ENCODE data around the gene KDELR1.

The KDELR1 gene

DNA sequence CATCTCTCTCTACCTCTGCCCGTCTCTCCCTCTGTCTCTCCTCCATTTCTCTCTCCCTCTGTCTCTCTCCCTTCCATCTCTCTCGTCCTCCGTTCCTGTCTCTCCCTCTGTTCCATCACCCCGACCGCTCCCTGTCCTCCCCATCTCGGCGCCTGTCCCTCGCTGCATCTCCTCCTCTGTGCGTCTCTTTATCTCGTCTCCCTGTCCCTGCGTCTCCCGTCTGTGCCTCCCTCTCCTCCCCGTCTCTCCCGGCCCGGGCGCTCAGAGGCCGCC is 6.7 kb upstream of the KDELR1 start:
- Histone ChIP-seq H3K27ac (ENCODE audit: low read depth in 2 of 2, low read length in 2 of 2) (no peak overlapping the region), H3K4me3 (ENCODE audit: low read length in 2 of 2) (peak overlapping the region; percentile 59 to 69), H3K36me3 (ENCODE audit: control insufficient read depth in 2 of 2, insufficient read depth in 2 of 2, low read length in 2 of 2) (no peaks in the 10 kb centered on the region), H3K27me3 (ENCODE audit: control insufficient read depth in 2 of 2, insufficient read depth in 2 of 2, low read length in 2 of 2) (peaks cover 31 to 47% of the 10 kb centered on the region in 2 donors), H3K9ac (ENCODE audit: low read depth in 1 of 2, low read length in 2 of 2) (peak overlapping the region; percentile 38 to 60), H3K4me1 (ENCODE audit: control insufficient read depth in 2 of 2, insufficient read depth in 2 of 2, low read length in 2 of 2) (peaks cover 6 to 20% of the 10 kb centered on the region in 2 donors), H3K9me3 (ENCODE audit: control insufficient read depth in 2 of 2, low read length in 2 of 2) (no peaks in the 10 kb centered on the region)

GRCh38 chr19:48397263-48398101 is 6.1 kb upstream of the KDELR1 start:
- Histone ChIP-seq H3K9ac (ENCODE audit: low read depth in 1 of 2, low read length in 2 of 2) (peak overlapping the region; percentile 38 to 60), H3K27me3 (ENCODE audit: control insufficient read depth in 2 of 2, insufficient read depth in 2 of 2, low read length in 2 of 2) (peaks cover 31 to 51% of the 10 kb centered on the region in 2 donors), H3K27ac (ENCODE audit: low read depth in 2 of 2, low read length in 2 of 2) (no peak overlapping the region), H3K4me3 (ENCODE audit: low read length in 2 of 2) (peak overlapping the region; percentile 59 to 69), H3K9me3 (ENCODE audit: control insufficient read depth in 2 of 2, low read length in 2 of 2) (no peaks in the 10 kb centered on the region), H3K36me3 (ENCODE audit: control insufficient read depth in 2 of 2, insufficient read depth in 2 of 2, low read length in 2 of 2) (no peaks in the 10 kb centered on the region), H3K4me1 (ENCODE audit: control insufficient read depth in 2 of 2, insufficient read depth in 2 of 2, low read length in 2 of 2) (peaks cover 6 to 20% of the 10 kb centered on the region in 2 donors)

DNA sequence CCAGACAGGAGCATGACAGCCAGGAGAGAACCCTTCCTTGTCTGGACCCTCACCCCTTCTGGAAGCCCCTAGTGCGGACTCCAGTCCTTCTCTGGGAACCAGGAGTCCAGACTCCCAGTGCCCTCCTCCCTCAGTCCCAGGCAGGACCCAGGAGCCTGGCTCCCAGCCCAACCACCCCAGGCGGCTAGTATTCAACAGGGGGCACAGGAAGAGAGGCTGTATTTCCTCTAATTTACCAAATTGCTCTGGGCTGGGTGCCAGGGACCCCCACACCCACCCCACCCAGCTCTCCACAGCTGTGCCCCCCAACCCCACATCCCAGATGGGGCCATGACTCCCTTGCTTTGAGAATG is 5.4 kb upstream of the KDELR1 start:
- no peaks in the 10 kb centered on the region for H3K36me3 ChIP-seq (ENCODE audit: control insufficient read depth in 2 of 2, insufficient read depth in 2 of 2, low read length in 2 of 2)
- peaks cover 31 to 51% of the 10 kb centered on the region in 2 donors for H3K27me3 ChIP-seq (ENCODE audit: control insufficient read depth in 2 of 2, insufficient read depth in 2 of 2, low read length in 2 of 2)
- H3K4me1 ChIP-seq (ENCODE audit: control insufficient read depth in 2 of 2, insufficient read depth in 2 of 2, low read length in 2 of 2) = peaks cover 6 to 20% of the 10 kb centered on the region in 2 donors
- H3K9me3 ChIP-seq (ENCODE audit: control insufficient read depth in 2 of 2, low read length in 2 of 2) = no peaks in the 10 kb centered on the region
- no peak overlapping the region for H3K4me3 ChIP-seq (ENCODE audit: low read length in 2 of 2)
- no peak overlapping the region for H3K9ac ChIP-seq (ENCODE audit: low read depth in 1 of 2, low read length in 2 of 2)
- no peak overlapping the region for H3K27ac ChIP-seq (ENCODE audit: low read depth in 2 of 2, low read length in 2 of 2)

DNA sequence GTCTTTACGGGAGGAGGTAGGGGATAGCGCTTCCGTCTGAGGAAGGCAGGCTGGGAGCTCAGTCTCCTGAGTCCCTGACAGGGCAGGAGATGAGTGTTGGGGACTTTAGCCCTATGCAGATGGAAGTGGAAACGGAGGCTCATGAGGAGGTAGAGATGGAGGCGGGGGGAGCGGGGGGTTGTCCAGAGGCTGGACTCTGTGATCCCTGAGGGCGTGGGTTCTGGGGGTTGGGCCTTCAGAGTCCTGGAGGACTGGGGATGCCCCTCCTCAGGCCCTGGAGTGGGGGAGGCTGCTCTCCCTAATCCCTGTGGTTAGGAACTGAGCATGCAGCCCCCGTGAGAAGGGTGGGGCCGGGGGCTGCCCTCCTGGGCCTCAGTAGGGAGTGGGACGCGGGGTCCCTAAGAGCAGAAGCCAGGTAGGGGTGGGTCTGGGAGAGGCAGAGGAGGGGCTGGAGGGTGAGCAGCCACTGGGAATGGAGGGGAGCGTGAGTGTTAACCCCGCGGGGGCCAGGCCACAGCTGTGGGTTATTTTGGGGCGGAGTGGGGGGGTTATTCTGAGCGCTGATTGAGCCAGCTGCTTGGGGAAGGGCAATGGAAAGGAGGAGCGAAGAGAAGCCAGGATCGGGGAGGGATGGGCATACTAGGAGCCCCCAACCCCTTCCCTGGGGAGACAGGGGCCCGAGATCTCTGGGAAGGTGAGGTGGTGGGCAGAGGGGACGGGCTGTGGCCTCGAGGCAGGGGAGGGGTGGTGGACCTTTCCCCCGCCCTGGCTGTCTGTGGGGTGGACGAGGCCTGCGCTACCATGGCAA is 4.9 kb upstream of the KDELR1 start:
- H3K36me3 ChIP-seq (ENCODE audit: control insufficient read depth in 2 of 2, insufficient read depth in 2 of 2, low read length in 2 of 2) = no peaks in the 10 kb centered on the region
- no peak overlapping the region for H3K4me3 ChIP-seq (ENCODE audit: low read length in 2 of 2)
- H3K9me3 ChIP-seq (ENCODE audit: control insufficient read depth in 2 of 2, low read length in 2 of 2) = no peaks in the 10 kb centered on the region
- peaks cover 31 to 51% of the 10 kb centered on the region in 2 donors for H3K27me3 ChIP-seq (ENCODE audit: control insufficient read depth in 2 of 2, insufficient read depth in 2 of 2, low read length in 2 of 2)
- peaks cover 6 to 20% of the 10 kb centered on the region in 2 donors for H3K4me1 ChIP-seq (ENCODE audit: control insufficient read depth in 2 of 2, insufficient read depth in 2 of 2, low read length in 2 of 2)
- H3K27ac ChIP-seq (ENCODE audit: low read depth in 2 of 2, low read length in 2 of 2) = no peak overlapping the region
- H3K9ac ChIP-seq (ENCODE audit: low read depth in 1 of 2, low read length in 2 of 2) = no peak overlapping the region

DNA sequence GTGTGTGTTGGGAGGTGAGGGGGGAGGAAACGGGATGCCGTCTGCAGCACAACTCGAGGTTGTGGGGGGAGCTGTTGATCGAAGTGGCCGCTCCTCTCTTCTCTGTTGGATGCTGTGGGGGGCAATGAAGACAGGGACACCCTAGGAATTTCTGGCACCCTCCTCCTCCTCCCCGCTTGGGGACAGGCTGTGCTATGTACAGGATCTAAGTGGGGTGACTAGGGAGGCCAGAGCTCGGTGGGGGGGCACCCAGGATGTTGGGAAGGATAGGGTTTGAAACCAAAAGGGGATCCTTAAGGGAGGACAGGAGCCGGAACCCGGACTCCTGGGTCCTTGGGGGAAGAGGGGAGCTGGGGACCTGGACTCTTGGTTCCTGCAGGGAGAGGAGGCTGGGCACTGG is 4.1 kb upstream of the KDELR1 start:
- Histone ChIP-seq H3K27me3 (ENCODE audit: control insufficient read depth in 2 of 2, insufficient read depth in 2 of 2, low read length in 2 of 2) (peaks cover 31 to 51% of the 10 kb centered on the region in 2 donors), H3K27ac (ENCODE audit: low read depth in 2 of 2, low read length in 2 of 2) (no peak overlapping the region), H3K4me3 (ENCODE audit: low read length in 2 of 2) (no peak overlapping the region), H3K9me3 (ENCODE audit: control insufficient read depth in 2 of 2, low read length in 2 of 2) (no peaks in the 10 kb centered on the region), H3K4me1 (ENCODE audit: control insufficient read depth in 2 of 2, insufficient read depth in 2 of 2, low read length in 2 of 2) (peaks cover 6 to 20% of the 10 kb centered on the region in 2 donors), H3K9ac (ENCODE audit: low read depth in 1 of 2, low read length in 2 of 2) (no peak overlapping the region), H3K36me3 (ENCODE audit: control insufficient read depth in 2 of 2, insufficient read depth in 2 of 2, low read length in 2 of 2) (no peaks in the 10 kb centered on the region)

- H3K4me3 ChIP-seq (ENCODE audit: low read length in 2 of 2) = no peak overlapping the region
- H3K9me3 ChIP-seq (ENCODE audit: control insufficient read depth in 2 of 2, low read length in 2 of 2) = no peaks in the 10 kb centered on the region
- no peak overlapping the region for H3K9ac ChIP-seq (ENCODE audit: low read depth in 1 of 2, low read length in 2 of 2)
- no peaks in the 10 kb centered on the region for H3K36me3 ChIP-seq (ENCODE audit: control insufficient read depth in 2 of 2, insufficient read depth in 2 of 2, low read length in 2 of 2)
- H3K27ac ChIP-seq (ENCODE audit: low read depth in 2 of 2, low read length in 2 of 2) = no peak overlapping the region
- peaks cover 31 to 51% of the 10 kb centered on the region in 2 donors for H3K27me3 ChIP-seq (ENCODE audit: control insufficient read depth in 2 of 2, insufficient read depth in 2 of 2, low read length in 2 of 2)
- H3K4me1 ChIP-seq (ENCODE audit: control insufficient read depth in 2 of 2, insufficient read depth in 2 of 2, low read length in 2 of 2) = peaks cover 6 to 18% of the 10 kb centered on the region in 2 donors
These were observed 3.8 kb upstream of the KDELR1 start for GRCh38 chr19:48395170-48395455.

- no peak overlapping the region for H3K9ac ChIP-seq (ENCODE audit: low read depth in 1 of 2, low read length in 2 of 2)
- H3K4me1 ChIP-seq (ENCODE audit: control insufficient read depth in 2 of 2, insufficient read depth in 2 of 2, low read length in 2 of 2) = peaks cover 6 to 18% of the 10 kb centered on the region in 2 donors
- no peaks in the 10 kb centered on the region for H3K9me3 ChIP-seq (ENCODE audit: control insufficient read depth in 2 of 2, low read length in 2 of 2)
- peaks cover 31 to 51% of the 10 kb centered on the region in 2 donors for H3K27me3 ChIP-seq (ENCODE audit: control insufficient read depth in 2 of 2, insufficient read depth in 2 of 2, low read length in 2 of 2)
- H3K27ac ChIP-seq (ENCODE audit: low read depth in 2 of 2, low read length in 2 of 2) = no peak overlapping the region
- no peak overlapping the region for H3K4me3 ChIP-seq (ENCODE audit: low read length in 2 of 2)
- H3K36me3 ChIP-seq (ENCODE audit: control insufficient read depth in 2 of 2, insufficient read depth in 2 of 2, low read length in 2 of 2) = no peaks in the 10 kb centered on the region
These were observed 3.2 kb upstream of the KDELR1 start for GRCh38 chr19:48394331-48395169.

- Histone ChIP-seq H3K4me3 (ENCODE audit: low read length in 2 of 2) (no peak within 1 kb of the TSS), H3K4me1 (ENCODE audit: control insufficient read depth in 2 of 2, insufficient read depth in 2 of 2, low read length in 2 of 2) (peaks cover 10 to 18% of the 10 kb centered on the region in 2 donors), H3K9ac (ENCODE audit: low read depth in 1 of 2, low read length in 2 of 2) (no peak within 1 kb of the TSS), H3K36me3 (ENCODE audit: control insufficient read depth in 2 of 2, insufficient read depth in 2 of 2, low read length in 2 of 2) (peaks cover 4% of the 10 kb centered on the region in 2 donors), H3K9me3 (ENCODE audit: control insufficient read depth in 2 of 2, low read length in 2 of 2) (no peaks in the 10 kb centered on the region), H3K27ac (ENCODE audit: low read depth in 2 of 2, low read length in 2 of 2) (no peak within 1 kb of the TSS), H3K27me3 (ENCODE audit: control insufficient read depth in 2 of 2, insufficient read depth in 2 of 2, low read length in 2 of 2) (peaks cover 31 to 51% of the 10 kb centered on the region in 2 donors)
These were observed 2.4 kb upstream of the KDELR1 start, which contains the start of gene GRIN2D for GRCh38 chr19:48393559-48394330. Gene GRIN2D, plus strand, starts transcription at chr19:48393668. Its CDS starts 4,725 bp downstream, at chr19:48398393.

DNA sequence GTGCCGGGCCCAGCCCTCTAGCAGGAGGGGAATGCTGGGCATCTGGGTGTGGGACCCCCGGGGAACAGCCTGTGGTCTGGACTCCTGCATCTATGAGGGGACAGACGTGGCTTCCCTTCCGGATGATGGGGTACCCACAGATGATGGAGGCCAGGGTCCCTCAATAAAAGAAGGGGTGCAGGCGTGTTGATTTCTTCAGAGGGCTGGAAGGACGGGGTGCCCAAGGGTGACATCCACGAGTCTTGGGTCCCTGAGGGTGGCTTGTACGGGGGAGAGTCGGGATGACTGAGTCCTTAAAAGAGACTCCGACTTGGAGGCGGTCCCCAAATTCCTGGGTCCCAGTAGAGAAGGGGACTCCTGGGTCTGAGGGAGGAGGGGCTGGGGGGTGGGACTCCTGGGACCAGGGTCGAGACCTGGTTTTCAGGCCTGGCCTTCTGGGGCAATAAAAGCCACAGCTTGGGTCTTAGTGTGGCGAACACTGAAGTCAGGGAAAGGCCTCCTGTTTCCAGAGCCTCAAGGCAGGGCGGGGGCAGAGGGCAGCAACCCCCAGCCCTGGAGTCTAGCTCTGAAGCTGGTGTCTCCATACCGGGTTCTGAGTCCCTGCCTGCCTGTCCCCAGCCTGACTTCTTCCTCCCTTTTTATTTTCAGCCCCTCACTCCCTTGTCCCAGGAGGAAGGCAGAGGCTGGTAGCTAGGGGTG is 1.7 kb upstream of the KDELR1 start:
- Histone ChIP-seq H3K36me3 (ENCODE audit: control insufficient read depth in 2 of 2, insufficient read depth in 2 of 2, low read length in 2 of 2) (peaks cover 6 to 8% of the 10 kb centered on the region in 2 donors), H3K27ac (ENCODE audit: low read depth in 2 of 2, low read length in 2 of 2) (no peak overlapping the region), H3K4me3 (ENCODE audit: low read length in 2 of 2) (no peak overlapping the region), H3K9me3 (ENCODE audit: control insufficient read depth in 2 of 2, low read length in 2 of 2) (no peaks in the 10 kb centered on the region), H3K4me1 (ENCODE audit: control insufficient read depth in 2 of 2, insufficient read depth in 2 of 2, low read length in 2 of 2) (peaks cover 8 to 16% of the 10 kb centered on the region in 2 donors), H3K9ac (ENCODE audit: low read depth in 1 of 2, low read length in 2 of 2) (no peak overlapping the region), H3K27me3 (ENCODE audit: control insufficient read depth in 2 of 2, insufficient read depth in 2 of 2, low read length in 2 of 2) (peaks cover 30 to 50% of the 10 kb centered on the region in 2 donors)
